Measurements from ENCODE around the gene ALLC.
"Not testable (repeated sequence)": the region's sequence is repeated elsewhere in the genome, so short reads cannot be mapped to it uniquely, and the experiment has no call there.

ALLC gene

GRCh38 chr2:3655871-3656761 lies 1.9 kb upstream of the ALLC start:
- DNase-seq (ENCODE audit: low read depth in 2 of 2): no peak

- DNase-seq (ENCODE audit: low read depth in 2 of 2): no peak
Measured at GRCh38 chr2:3656762-3657721, 958 bp upstream of the ALLC start.

GRCh38 chr2:3659447-3660432 lies 1.7 kb downstream of the ALLC start:
- DNase-seq (ENCODE audit: low read depth in 2 of 2): no peak

GRCh38 chr2:3660640-3661039 lies 2.6 kb downstream of the ALLC start:
- not testable (repeated sequence) for DNase-seq (ENCODE audit: low read depth in 2 of 2)

GRCh38 chr2:3661149-3661660 lies 3.2 kb downstream of the ALLC start:
- no peak for DNase-seq (ENCODE audit: low read depth in 2 of 2)

GRCh38 chr2:3662239-3662638 lies 4.2 kb downstream of the ALLC start:
- DNase-seq (ENCODE audit: low read depth in 2 of 2): no peak

- DNase-seq (ENCODE audit: low read depth in 2 of 2): no peak
Measured at GRCh38 chr2:3664118-3664517, 6.1 kb downstream of the ALLC start.

GRCh38 chr2:3664925-3665324 lies 6.9 kb downstream of the ALLC start:
- no peak for DNase-seq (ENCODE audit: low read depth in 2 of 2)

- no peak for DNase-seq (ENCODE audit: low read depth in 2 of 2)
Measured at GRCh38 chr2:3665886-3666612, 8.0 kb downstream of the ALLC start.

GRCh38 chr2:3666613-3666975 lies 8.6 kb downstream of the ALLC start:
- DNase-seq (ENCODE audit: low read depth in 2 of 2): no peak

- DNase-seq (ENCODE audit: low read depth in 2 of 2): no peak
Measured at GRCh38 chr2:3667151-3667631, 9.2 kb downstream of the ALLC start.

GRCh38 chr2:3669656-3670055 lies 11.7 kb downstream of the ALLC start:
- no peak for DNase-seq (ENCODE audit: low read depth in 2 of 2)

GRCh38 chr2:3670376-3670775 lies 12.4 kb downstream of the ALLC start:
- no peak for DNase-seq (ENCODE audit: low read depth in 2 of 2)

- no peak for DNase-seq (ENCODE audit: low read depth in 2 of 2)
Measured at GRCh38 chr2:3670941-3671340, 12.9 kb downstream of the ALLC start.

GRCh38 chr2:3672861-3673678 lies 15.1 kb downstream of the ALLC start:
- DNase-seq (ENCODE audit: low read depth in 2 of 2): no peak

GRCh38 chr2:3674066-3674845 lies 16.3 kb downstream of the ALLC start:
- DNase-seq (ENCODE audit: low read depth in 2 of 2): no peak

- no peak for DNase-seq (ENCODE audit: low read depth in 2 of 2)
Measured at GRCh38 chr2:3675687-3676086, 17.7 kb downstream of the ALLC start.

- no peak for DNase-seq (ENCODE audit: low read depth in 2 of 2)
Measured at GRCh38 chr2:3677436-3677835, 19.4 kb downstream of the ALLC start.

- DNase-seq (ENCODE audit: low read depth in 2 of 2): no peak
Measured at GRCh38 chr2:3678212-3678611, 20.2 kb downstream of the ALLC start.

All from stimulated activated CD8-positive, alpha-beta memory T cell treated with anti-CD3 and anti-CD28 coated beads, Interleukin-7, amount 100 ng/mL, for 4 hours (primary cell).